Right lobe of liver (tissue), 4 donors: ENCODE results near the gene CPNE7.

Experiments used
- POLR2A ChIP-seq: fragments of 450-650 bp; IDR thresholded peaks from one replicate; pipeline ENCODE4 v1.6.1; 2017; ENCODE audit warnings: antibody characterized with exemption, mild to moderate bottlenecking
- TF ChIP-seq, protein P1 (sequence below), 4 donors: fragments of 200-600 bp in 3 of 4; fragments of 450-650 bp in 1 of 4; IDR thresholded peaks; one replicate each; pipeline versions ENCODE4 v1.5.1 to v1.8.0; 2016 to 2022; ENCODE audit warnings: antibody characterized with exemption in 4 of 4, mild to moderate bottlenecking in 2 of 4
- donor health status: DM: no; HTN: no; CAD: no.
- donor health status: DM: no; HTN: no; CAD: no.
- donor health status: DM: no; HTN: yes; CAD: no.

DNA sequence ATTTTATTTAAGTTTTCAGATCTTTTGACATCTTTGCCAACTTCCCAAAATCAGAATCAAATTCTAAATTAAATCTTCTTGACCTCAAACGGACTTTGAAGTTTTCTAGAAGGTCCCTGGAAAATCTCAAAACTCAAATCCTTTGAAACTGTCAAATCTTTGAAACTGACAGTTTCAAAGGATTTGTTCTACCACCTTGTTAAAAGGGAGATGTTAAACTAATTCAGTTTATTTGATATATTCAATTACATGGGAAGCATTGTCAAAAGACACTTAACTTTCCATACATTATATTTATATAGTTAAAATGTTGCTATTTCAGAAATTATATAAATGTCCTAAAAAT lies 34.5 kb downstream of the CPNE7 start:
- TF ChIP-seq, protein P1, sequence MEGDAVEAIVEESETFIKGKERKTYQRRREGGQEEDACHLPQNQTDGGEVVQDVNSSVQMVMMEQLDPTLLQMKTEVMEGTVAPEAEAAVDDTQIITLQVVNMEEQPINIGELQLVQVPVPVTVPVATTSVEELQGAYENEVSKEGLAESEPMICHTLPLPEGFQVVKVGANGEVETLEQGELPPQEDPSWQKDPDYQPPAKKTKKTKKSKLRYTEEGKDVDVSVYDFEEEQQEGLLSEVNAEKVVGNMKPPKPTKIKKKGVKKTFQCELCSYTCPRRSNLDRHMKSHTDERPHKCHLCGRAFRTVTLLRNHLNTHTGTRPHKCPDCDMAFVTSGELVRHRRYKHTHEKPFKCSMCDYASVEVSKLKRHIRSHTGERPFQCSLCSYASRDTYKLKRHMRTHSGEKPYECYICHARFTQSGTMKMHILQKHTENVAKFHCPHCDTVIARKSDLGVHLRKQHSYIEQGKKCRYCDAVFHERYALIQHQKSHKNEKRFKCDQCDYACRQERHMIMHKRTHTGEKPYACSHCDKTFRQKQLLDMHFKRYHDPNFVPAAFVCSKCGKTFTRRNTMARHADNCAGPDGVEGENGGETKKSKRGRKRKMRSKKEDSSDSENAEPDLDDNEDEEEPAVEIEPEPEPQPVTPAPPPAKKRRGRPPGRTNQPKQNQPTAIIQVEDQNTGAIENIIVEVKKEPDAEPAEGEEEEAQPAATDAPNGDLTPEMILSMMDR (IDR thresholded peaks at IDR 0.05): no peak
- no peak for TF ChIP-seq POLR2A
